GM18511 (cell line): ENCODE results near the gene CTNNA3.

Source experiments
- ATAC-seq: cut with Tn5 transposase; IDR thresholded peaks from one replicate; pipeline ENCODE4 v1.9.1; 2021; ENCODE audit warnings: mild to moderate bottlenecking, moderate library complexity; ENCODE audit not compliant: unreplicated experiment

CTNNA3 gene

GRCh38 chr10:66026321-66026720 is 1669.7 kb downstream of the CTNNA3 start:
- ATAC-seq: no peak

GRCh38 chr10:66025186-66025585 is 1670.8 kb downstream of the CTNNA3 start:
- no peak for ATAC-seq

GRCh38 chr10:66021423-66021822 is 1674.6 kb downstream of the CTNNA3 start:
- ATAC-seq: no peak

GRCh38 chr10:66008221-66008620 is 1687.8 kb downstream of the CTNNA3 start:
- ATAC-seq: no peak

GRCh38 chr10:66006411-66006810 is 1689.6 kb downstream of the CTNNA3 start:
- ATAC-seq: no peak

- ATAC-seq: no peak
These were observed 1702.5 kb downstream of the CTNNA3 start for GRCh38 chr10:65993451-65993850.

- ATAC-seq: no peak
These were observed 1727.1 kb downstream of the CTNNA3 start for GRCh38 chr10:65968871-65969270.

- no peak for ATAC-seq
These were observed 1727.6 kb downstream of the CTNNA3 start for GRCh38 chr10:65968437-65968836.

- no peak for ATAC-seq
These were observed 1731.8 kb downstream of the CTNNA3 start for GRCh38 chr10:65964205-65964604.

- no peak for ATAC-seq
These were observed 1743.9 kb downstream of the CTNNA3 start for GRCh38 chr10:65952086-65952485.

GRCh38 chr10:65950075-65950474 is 1745.9 kb downstream of the CTNNA3 start:
- ATAC-seq: no peak

- no peak for ATAC-seq
These were observed 1746.5 kb downstream of the CTNNA3 start for GRCh38 chr10:65949526-65949925.

- no peak for ATAC-seq
These were observed 1750.9 kb downstream of the CTNNA3 start for GRCh38 chr10:65945061-65945460.

GRCh38 chr10:65943451-65943850 is 1752.5 kb downstream of the CTNNA3 start:
- no peak for ATAC-seq

- no peak for ATAC-seq
These were observed 1755.0 kb downstream of the CTNNA3 start for GRCh38 chr10:65940816-65941662.

GRCh38 chr10:65940105-65940504 is 1755.9 kb downstream of the CTNNA3 start:
- no peak for ATAC-seq

GRCh38 chr10:65931291-65932070 is 1764.5 kb downstream of the CTNNA3 start:
- ATAC-seq: no peak

GRCh38 chr10:65911151-65911835 is 1784.7 kb downstream of the CTNNA3 start:
- no peak for ATAC-seq

- no peak for ATAC-seq
These were observed 1785.8 kb downstream of the CTNNA3 start for GRCh38 chr10:65910209-65910608.

GRCh38 chr10:65907199-65907712 is 1788.7 kb downstream of the CTNNA3 start:
- ATAC-seq: no peak

GRCh38 chr10:65903620-65904019 is 1792.4 kb downstream of the CTNNA3 start:
- no peak for ATAC-seq
